Spinal cord (tissue), 10 donors: ENCODE measurements around the gene MYO15A. TPM values are rescaled to one million over a fixed set of nuclear protein-coding genes. Genes with fewer than 3 reads are reported as not detected.

ENCODE experiments used
- DNase-seq, 6 donors: peaks; one replicate each; pipeline versions ENCODE4 v3.0.0 to v3.0.0-alpha.2; 2013 to 2015; ENCODE audit warnings: low spot score in 6 of 6, low read depth in 4 of 6
- H3K27ac ChIP-seq: one replicate; pipeline ENCODE4 v1.5.1; 2013; ENCODE audit warnings: low read depth, low read length, control low read depth
- H3K27me3 ChIP-seq: one replicate; pipeline ENCODE4 v1.6.1; 2013; ENCODE audit warnings: low read length; ENCODE audit not compliant: control insufficient read depth, insufficient read depth
- H3K36me3 ChIP-seq: one replicate; pipeline ENCODE4 v1.6.1; 2013; ENCODE audit warnings: low read length; ENCODE audit not compliant: control insufficient read depth, insufficient read depth
- H3K4me1 ChIP-seq: one replicate; pipeline ENCODE4 v1.6.1; 2013; ENCODE audit warnings: low read length; ENCODE audit not compliant: control insufficient read depth, insufficient read depth
- H3K4me3 ChIP-seq: one replicate; pipeline ENCODE4 v1.5.1; 2013; ENCODE audit warnings: low read depth, low read length, control low read depth
- H3K9me3 ChIP-seq: one replicate; pipeline ENCODE4 v1.6.1; 2013; ENCODE audit warnings: low read length; ENCODE audit not compliant: control insufficient read depth, insufficient read depth
- WGBS: methylation state at CpG from one replicate; pipeline ENCODE4 v1.1.5; 2013; ENCODE audit warnings: missing lambda C conversion rate; ENCODE audit not compliant: insufficient coverage; 5-methylcytosine and 5-hydroxymethylcytosine counted together
- polyA plus RNA-seq, 2 donors: library from polyadenylated mRNA; unstranded; fragments of 120-200 nt; gene quantifications; one replicate each; pipeline ENCODE4 v1.2.1, GENCODE V29; 2013; ENCODE audit not compliant: insufficient read length in 2 of 2
- total RNA-seq, 2 donors: library from RNA; depleted of rRNA in 1 of 2; stranded (reverse); fragments of 120-200 nt in 1 of 2; fragments of >200 nt in 1 of 2; gene quantifications; one replicate each; pipeline versions ENCODE4 v1.2.3 to v1.2.4, GENCODE V29; 2013 to 2014
- donor health status: healthy.

Gene MYO15A
- total and polyA plus RNA-seq, 4 donors = 1.3 to 6.8 (median 3.6) TPM

GRCh38 chr17:18228176-18228682, 119.7 kb downstream of the MYO15A start:
- peaks cover 34% of the 10 kb centered on the region for H3K36me3 ChIP-seq
- H3K4me3 ChIP-seq = no peak overlapping the region
- DNase-seq = no peak
- H3K9me3 ChIP-seq = no peaks in the 10 kb centered on the region
- peaks cover 84% of the 10 kb centered on the region for H3K4me1 ChIP-seq
- peak overlapping the region; percentile 27 for H3K27ac ChIP-seq
- no peaks in the 10 kb centered on the region for H3K27me3 ChIP-seq
- 84% methylated on average over 10 of the region's 10 CpGs for WGBS

- no peaks in the 10 kb centered on the region for H3K27me3 ChIP-seq
These were observed 120.7 kb downstream of the MYO15A start for GRCh38 chr17:18229254-18229653.

More at GRCh38 chr17:18229254-18229653, 120.7 kb downstream of the MYO15A start:
- H3K9me3 ChIP-seq = no peaks in the 10 kb centered on the region
- 63% methylated on average over 3 of the region's 4 CpGs for WGBS
- H3K36me3 ChIP-seq = peaks cover 45% of the 10 kb centered on the region
- no peak for DNase-seq
- peak overlapping the region; percentile 83 for H3K27ac ChIP-seq
- peaks cover 81% of the 10 kb centered on the region for H3K4me1 ChIP-seq
- H3K4me3 ChIP-seq = no peak overlapping the region

Other genes with a start within 250 kb of the MYO15A start
- 10 to 100 TPM; 44.3 to 49.8 TPM for gene TOM1L2, start 136.4 kb upstream of the MYO15A start, total RNA-seq
- 100 to 1,000 TPM; 102 to 121 TPM for gene TOM1L2, start 136.4 kb upstream of the MYO15A start, polyA plus RNA-seq
- gene DRC3, start 135.9 kb upstream of the MYO15A start, total RNA-seq = 10 to 100 TPM in 1 of 2 donors, 1 to 10 TPM in 1; 4.1 to 19.9 TPM
- gene DRC3, start 135.9 kb upstream of the MYO15A start, polyA plus RNA-seq = 10 to 100 TPM; 20.8 to 24.6 TPM
- gene ATPAF2, start 69.6 kb upstream of the MYO15A start, total RNA-seq = 10 to 100 TPM; 22.8 to 25.8 TPM
- gene ATPAF2, start 69.6 kb upstream of the MYO15A start, polyA plus RNA-seq = 10 to 100 TPM; 26.8 to 31.5 TPM
- 1 to 10 TPM; 8.0 to 8.2 TPM for gene GID4, start 69.3 kb upstream of the MYO15A start, total RNA-seq
- gene GID4, start 69.3 kb upstream of the MYO15A start, polyA plus RNA-seq = 10 to 100 TPM; 13.7 to 13.9 TPM
- gene DRG2, start 20.8 kb upstream of the MYO15A start, total RNA-seq = 10 to 100 TPM; 20.6 to 41.8 TPM
- 10 to 100 TPM; 33.0 to 34.6 TPM for gene DRG2, start 20.8 kb upstream of the MYO15A start, polyA plus RNA-seq
- 10 to 100 TPM; 71.5 to 79.3 TPM for gene ALKBH5, start 75.1 kb downstream of the MYO15A start, total RNA-seq
- gene ALKBH5, start 75.1 kb downstream of the MYO15A start, polyA plus RNA-seq = 10 to 100 TPM; 70.8 to 74.1 TPM
- gene LLGL1, start 116.9 kb downstream of the MYO15A start, total RNA-seq = 10 to 100 TPM; 53.2 TPM
- 100 to 1,000 TPM; 106 to 132 TPM for gene LLGL1, start 116.9 kb downstream of the MYO15A start, polyA plus RNA-seq
- gene FLII, start 150.0 kb downstream of the MYO15A start, total RNA-seq = 100 to 1,000 TPM in 1 of 2 donors, 10 to 100 TPM in 1; 77.4 to 124 TPM
- gene FLII, start 150.0 kb downstream of the MYO15A start, polyA plus RNA-seq = 100 to 1,000 TPM; 128 to 133 TPM
- gene MIEF2, start 151.9 kb downstream of the MYO15A start, total RNA-seq = 10 to 100 TPM; 15.5 to 18.5 TPM
- gene MIEF2, start 151.9 kb downstream of the MYO15A start, polyA plus RNA-seq = 10 to 100 TPM; 19.7 to 24.1 TPM
- 10 to 100 TPM; 28.1 to 36.2 TPM for gene TOP3A, start 206.2 kb downstream of the MYO15A start, total RNA-seq
- 10 to 100 TPM; 43.6 to 70.6 TPM for gene TOP3A, start 206.2 kb downstream of the MYO15A start, polyA plus RNA-seq
- gene SMCR8, start 206.5 kb downstream of the MYO15A start, total RNA-seq = 10 to 100 TPM; 10.7 to 11.2 TPM
- 1 to 10 TPM; 9.1 to 9.2 TPM for gene SMCR8, start 206.5 kb downstream of the MYO15A start, polyA plus RNA-seq